ENCODE results near the gene YKT6.
"Not testable (repeated sequence)": the region's sequence is repeated elsewhere in the genome, so short reads cannot be mapped to it uniquely, and the experiment has no call there.

The YKT6 gene

DNA sequence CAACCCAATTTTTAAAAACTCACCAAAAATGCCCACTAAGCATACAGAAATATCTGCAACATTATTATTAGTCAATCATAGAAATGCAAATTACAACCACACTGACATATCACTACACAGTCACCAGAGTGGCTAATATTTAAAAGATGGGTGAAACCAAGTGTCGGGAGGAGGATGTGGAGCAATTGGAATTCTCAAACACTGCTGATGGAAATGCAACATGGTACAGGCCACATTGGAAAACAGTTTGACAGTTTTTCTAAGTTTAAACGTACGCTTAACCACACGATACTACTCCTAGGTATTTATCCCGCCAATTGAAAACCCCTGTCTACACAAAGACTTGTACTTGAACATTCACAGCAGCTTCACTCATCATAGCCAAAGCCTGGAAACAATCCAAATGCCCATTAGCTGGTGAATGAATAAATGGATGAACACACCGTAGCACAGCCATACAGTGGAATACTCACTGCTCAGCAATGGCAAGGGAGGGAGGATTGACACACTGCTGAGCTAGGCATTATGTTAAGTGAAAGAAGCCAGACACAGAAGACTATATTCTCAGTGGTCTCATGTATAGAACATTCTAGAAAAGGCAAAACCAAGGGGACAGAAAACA, 27.9 kb upstream of the YKT6 start:
- no peak for DNase-seq

DNA sequence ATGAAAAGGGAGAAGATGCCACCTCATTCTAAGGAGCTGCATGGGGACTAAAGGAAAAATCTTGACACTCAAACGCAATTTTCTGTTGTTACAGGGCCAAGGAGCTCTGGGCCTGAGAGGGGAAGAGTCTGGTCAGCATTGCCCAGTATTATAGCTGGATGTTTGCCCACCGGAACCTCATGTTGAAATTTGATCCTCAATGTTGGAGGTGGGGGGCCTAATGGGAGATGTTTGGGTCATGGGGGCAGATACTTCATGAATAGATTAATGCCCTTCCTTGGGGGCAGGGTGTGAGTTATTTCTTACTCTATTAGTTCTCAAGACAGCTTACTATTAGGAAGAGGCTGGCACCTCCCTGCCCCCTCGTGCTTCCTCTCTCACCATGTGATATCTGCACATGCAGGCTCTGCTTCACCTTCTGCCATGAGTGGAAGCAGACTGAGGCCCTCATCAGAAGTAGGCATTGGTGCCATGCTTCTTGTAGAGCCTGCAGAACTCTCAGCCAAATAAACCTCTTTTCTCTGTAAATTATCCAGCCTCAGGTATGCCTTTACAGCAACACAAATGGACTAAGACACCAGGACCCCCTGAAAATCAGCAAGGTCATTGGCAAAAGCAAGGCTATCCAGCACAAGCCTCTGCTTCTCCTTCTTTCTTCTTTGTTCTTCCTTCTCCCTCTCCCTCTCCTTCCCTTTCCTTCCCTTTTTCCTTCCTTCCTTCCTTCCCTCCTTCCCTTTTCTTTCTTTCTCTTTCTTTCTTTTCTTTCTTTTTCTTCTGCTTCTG, 26.7 kb upstream of the YKT6 start:
- DNase-seq, result no peak

DNA sequence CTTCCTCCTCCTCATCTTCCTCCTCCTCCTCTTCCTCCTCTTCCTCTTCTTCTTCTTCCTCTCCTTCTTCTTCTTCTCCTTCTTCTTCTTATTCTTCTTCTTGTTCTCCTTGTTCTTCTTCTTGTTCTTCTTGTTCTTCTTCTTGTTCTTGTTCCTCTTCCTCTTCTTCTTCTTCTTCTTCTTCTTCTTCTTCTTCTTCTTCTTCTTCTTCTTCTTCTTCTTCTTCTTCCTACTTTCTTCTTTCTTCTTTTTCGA, 26.2 kb upstream of the YKT6 start:
- not testable (repeated sequence) for DNase-seq

DNA sequence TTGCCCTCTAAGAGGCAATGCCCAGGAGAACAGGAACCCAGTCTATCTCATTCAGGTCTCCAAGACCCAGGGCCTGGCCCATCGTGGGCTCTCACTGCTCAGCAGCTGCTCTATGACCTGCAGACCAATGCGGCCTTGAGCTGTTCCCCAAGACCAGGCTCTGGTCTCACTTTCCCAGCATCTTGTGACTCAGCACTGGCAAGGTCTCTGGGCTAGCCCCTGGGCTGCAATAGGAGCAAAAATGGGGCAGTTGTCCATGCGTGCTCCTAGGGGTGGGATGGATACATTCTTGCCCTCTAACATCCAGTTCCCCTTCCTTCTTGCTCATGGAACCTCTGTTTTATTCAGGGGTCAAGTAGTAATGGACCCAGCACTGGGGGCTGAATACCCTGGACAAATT, 25.0 kb upstream of the YKT6 start:
- DNase-seq, result no peak

DNA sequence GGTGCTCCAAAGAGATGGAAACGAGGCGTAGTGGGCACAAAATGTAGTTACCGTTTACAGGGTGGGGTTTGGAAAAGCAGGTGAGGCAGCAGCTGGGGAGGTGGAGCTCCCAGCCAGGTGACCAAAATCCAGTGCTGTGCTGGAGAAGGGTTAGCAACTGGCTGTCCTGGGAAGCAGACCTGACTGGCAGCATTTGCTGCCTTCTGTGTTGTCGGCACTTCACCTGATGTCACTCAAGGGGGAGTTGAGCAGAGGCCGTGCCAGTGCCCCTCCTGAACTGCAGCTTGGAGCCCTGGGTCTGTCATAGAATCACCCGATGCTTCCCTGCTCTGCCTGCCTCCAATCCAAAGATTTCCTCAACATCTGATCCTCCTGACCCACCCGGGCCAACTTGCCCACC, 24.3 kb upstream of the YKT6 start:
- DNase-seq, result no peak

DNA sequence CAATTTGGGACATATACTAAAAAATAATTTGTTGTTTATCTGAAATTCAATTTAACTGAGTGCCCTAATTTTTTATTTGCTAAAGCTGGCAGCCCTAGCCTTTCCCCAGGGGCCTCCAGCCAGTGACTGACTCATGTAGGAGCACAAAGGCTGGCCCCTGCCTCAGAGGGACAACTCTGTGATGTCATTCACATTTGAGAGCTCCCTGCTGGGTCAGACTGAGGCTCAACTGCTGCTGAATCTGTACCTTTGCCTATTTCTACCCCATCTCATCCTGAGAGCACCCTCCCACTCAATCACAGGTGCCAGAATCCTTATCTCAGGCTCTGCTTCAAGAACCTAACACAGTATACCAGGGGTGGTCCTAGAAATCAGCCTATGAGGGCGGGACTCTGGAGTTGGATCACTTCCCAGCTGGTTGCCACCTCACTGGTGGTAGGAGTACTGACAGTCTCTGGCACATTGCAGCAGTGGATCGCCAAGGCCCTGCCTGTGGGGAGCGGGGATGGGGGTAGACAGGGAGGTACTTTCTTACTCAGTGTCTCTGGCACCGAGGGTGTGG, 23.1 kb upstream of the YKT6 start:
- DNase-seq, result no peak

DNA sequence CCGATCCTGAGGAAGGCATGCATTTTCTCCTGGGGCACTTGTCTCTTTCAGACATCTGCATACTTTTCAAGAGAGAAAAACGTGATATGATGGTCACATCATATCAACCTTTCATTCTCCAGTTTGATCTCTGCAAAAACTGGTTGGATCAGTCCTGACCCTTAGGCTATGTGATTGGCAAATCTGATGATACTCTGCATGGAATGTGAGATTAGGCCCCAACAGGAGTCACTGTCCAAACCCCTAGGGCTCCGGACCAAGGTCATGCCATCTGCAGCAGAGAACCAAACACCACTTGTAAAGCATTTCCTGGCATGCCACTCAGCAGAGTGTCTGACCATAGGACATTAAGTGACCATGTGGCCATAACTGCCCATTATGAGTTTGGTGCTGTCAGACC, 20.1 kb upstream of the YKT6 start:
- DNase-seq, result no peak

DNA sequence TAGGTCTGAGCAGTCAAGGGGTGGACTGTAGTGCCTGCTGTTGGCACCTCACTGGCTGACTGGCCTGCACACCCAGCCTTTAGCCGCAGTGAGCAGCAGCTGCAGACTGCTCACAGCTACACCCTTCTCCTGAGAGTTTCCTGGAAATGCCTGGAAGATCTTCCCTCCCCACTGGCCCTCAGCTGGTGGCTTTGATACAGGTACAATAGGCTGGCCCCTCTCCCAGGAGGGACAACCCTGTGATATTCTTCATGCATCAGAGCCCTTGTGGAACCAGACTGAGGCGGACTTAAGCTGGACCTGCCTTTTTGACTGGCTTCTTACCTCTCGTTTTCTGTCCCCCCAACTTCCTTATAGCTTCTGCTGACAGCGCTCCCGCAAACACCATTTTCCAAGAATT, 18.0 kb upstream of the YKT6 start:
- no peak for DNase-seq

DNA sequence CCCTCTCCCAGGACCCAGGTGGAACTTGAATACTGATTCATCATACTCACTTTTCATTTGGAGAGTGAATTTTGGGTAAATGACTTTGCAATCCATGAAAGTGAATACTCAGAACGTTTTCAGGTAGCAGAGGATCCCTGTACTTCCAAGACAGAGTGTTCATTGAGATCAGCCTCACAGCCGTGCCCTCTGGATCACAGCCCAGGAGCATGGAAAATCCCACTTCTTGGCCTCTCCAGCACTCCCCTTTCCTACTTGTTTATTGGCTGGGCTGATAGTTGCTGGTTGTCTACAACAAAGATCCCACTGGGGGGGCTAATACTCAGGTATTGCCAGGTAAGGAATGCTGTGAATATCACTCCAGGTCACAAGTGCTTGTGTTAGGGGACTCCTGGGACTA, 17.4 kb upstream of the YKT6 start:
- no peak for DNase-seq

DNA sequence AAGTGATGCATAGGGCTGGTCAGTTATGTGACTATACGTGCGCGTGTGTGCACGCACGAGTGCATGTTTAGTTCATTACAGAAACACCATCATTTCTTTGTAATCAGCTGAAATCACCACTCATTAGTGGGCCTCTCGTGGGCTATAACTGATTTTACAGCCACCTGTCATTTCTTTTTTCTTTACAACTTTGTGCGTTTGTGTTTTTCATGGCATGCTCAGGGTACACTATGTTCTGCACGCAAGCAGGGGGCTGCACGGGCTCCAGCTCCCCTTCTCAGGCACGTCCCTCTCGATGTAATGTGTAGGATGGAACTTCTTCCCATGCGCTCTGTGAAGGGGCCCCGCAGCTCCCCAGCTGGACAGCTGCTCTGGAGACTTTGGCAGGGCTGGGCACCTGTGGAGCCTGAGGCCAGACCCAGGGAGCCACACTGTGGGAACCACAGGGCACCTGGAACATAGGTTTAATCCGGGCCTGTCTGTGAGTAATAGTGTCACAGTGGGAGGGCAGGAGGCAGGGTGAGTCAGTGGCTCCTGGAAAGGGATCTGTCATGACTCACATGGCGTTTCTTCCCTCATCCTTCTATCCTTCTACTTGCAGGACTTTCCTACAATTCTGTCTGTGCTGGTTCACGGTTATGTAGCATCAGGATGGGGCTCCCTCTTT, 16.4 kb upstream of the YKT6 start:
- no peak for DNase-seq

DNA sequence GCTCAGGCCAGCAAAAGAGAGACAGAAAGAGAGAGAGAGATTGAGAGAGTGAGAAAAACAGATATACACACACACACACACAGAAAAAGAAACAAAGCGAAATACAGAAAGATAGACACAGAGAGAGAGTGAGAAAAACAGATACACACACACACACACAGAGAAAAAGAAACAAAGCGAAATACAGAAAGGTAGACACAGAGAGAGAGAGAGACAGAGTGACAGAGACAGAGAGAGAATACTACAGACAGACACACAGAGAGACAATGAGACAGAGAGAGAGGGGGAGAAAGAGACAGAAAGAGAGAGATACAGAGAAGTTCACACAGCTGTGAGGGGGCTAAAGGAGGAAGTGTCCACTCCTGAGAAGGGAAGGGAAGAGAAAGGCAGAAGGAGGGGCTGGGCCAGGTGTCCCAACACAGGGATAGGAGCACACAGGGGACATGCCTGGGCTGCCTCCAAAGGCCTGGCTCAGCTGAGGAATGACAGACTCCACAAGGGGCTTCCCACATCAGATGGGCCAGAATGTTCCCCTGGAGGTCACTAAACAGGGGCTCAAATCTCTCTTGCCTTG, 15.8 kb upstream of the YKT6 start:
- no peak for DNase-seq

DNA sequence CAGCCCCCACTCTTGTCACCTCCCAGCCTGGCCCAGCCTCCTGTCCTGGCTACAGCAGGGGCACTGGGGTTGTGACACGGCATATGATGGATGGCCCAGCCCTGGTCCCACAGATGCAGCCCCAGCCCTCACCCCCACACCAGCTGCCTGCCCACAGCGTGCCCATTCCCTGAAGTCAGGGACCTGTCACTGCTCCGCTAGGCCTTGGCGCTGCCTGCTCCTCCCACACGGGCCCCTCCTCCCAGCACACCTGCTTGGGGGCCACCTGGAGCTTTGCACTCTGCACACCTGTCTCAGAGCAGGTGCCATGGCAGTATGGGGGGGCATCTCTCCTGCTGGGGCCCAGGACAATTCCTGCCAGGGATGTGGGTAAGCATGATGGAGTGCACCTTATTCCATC, 15.0 kb upstream of the YKT6 start:
- DNase-seq, result no peak

DNA sequence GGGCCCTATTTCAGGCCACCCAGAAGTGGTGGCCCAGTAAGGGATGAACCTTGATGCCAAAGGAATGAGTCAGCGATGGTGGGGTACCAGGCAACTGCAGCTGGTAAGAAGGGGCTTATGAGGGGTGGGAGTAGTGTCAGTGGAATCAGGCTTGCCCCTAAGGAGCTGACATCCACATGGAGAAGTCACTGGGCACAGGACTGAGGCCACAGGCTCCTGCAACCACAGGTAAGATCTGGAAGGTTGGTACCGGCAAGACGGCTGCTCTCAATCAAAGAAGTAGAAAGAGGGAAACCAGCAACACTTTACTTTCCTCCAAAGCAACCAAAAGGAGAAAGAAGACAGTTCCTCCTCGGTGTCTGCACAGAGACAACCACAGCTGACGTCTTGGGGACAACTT, 14.0 kb upstream of the YKT6 start:
- no peak for DNase-seq

DNA sequence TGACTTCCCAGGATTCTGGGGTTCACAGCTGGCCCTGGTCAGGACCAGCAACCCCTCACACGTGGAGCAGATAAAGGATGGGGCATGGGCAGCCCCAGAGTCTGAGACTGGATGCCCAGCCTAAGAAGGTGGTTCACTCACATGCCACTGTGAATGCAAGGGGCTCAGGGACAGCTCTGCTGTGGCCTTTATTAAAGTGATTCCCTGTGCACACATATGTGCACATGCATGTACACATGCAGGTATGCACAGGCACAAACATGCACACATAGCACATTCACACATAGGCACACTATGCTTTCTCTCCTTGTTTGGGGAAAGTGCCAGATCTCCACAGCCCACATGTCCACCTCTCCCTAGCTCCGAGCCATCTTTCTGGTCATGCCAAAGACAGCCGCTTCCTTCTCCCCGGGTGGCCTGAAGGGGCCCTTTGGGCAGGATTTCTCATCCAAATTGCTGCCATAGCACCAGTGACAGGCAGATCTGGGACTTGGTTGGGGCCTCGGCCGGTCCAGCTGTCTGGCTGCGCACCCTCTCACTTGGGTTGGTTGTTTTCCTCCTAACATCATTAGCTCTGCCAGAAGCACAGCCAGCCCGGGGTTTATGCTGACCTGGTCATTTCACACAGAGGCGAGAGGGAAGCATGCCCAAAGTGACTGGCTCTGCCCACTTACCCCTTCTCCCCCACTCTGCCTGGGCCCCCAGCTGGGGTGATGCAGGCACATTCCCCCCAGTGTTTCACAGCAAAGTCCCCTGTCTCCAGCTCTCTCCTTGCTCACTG, 13.0 kb upstream of the YKT6 start:
- DNase-seq, result no peak

DNA sequence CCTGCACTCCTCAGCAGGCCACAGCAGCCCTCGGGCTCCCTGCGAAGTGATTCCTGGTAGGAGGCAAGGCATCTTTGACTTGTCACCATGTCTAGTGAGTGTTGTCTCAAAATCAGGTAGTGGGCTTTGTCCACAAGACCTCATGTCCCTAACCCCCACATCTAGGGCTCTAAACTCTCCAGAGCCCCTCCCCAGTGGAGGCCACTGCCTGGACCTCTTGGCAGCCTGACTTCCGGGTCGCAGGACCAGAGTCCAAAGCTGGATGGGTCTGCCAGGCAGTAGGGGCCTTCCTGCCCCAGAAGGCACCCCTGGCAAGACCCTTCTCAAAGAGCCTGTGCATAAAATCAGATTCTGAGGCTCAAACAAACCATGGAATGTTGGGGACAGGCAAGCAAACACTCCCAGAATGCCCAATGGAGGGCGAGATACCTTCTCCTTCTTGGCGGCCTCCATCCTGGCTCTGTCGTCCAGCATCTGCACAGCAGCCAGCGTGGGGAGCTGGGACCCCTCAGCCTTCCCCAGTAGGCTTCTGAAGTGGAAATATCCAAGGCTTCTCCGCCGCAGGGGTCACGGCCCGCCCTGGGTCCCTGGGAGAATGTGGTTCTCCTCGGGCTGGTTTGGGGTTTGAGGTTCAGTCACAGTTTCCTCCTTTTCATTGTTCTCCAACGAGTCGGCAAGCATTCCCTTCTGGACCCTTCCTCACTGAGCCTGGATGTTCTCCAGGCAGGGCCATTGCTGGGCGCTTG, 12.1 kb upstream of the YKT6 start:
- DNase-seq, result no peak

DNA sequence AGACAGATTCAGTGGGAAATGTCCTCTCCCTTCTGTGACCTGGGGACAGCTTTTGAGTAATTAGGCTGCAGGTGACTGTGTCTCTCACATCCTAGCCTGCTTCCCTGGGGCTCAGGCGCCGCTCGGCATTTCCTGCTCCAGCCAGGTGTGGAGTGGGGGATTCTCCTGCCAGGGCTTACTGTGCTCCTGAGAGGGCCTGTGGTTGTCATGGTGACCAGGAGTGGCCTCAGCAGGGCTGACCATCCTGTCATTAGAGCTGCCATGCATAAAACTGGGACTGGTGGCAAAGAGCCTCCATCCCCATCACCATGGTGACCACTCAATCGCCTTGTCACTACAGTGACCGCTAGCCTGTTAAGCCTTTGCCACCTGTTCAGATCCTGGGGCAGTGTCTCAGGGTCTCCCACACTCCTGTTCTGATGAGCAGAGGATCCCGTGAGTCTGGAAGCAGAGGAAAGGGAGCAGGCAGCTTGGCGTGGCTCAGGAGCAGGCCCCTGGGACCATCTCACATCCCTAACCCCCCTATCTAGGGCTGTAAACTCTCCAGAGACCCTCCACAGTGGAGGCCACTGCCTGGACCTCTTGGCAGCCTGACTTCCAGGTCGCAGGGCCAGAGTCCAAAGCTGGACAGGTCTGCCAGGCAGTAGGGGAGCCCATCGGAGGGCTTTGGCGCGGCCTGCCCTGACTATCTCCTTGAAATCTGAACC, 11.3 kb upstream of the YKT6 start, which contains the start of gene GCK:
Gene GCK, minus strand, starts transcription at position 154 of the 707 bp plus-strand sequence. CDS start 486 bp downstream, outside the sequence.
- DNase-seq, result no peak

DNA sequence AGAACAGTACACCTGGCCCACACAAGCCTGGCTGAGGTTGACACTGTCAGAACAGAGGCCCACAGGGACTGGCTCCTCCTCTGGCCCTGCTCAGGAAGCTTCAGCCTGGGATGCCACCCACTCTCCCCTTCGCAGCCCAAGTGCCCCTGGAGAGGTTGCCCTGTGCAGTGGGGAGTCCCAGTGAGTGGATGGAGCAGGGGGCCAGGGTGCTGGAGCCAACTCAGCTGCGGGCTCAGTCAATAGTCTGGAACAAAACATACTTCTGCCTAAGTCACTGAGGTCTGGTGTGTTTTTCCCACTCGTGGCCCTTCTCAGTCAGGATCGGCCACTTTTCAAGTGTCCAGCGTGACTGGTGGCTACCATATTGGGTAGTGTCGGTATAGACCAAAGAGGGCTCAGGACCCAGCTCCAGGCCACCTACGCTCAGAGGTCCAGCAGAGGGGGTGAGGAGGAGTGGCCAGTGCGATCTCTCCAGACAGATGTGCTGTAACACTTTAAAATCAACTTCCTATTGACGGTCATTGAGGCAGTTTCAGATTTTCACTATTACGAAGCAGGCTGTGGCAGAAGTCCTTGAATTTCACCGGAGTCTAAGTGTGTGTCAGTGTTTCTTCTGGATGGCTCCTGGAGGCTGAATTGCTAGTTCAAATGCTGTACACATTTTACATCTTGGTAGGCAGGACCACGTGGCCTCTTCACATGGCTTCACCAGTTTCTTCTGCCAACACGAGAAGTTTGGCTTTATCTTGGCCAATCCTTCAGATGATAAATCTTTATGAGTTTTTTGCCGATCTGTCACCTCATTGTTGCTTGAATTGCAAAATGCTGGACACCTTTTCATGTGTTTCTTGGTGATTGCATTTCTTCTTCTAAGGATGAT, 10.5 kb upstream of the YKT6 start:
- DNase-seq, result no peak

DNA sequence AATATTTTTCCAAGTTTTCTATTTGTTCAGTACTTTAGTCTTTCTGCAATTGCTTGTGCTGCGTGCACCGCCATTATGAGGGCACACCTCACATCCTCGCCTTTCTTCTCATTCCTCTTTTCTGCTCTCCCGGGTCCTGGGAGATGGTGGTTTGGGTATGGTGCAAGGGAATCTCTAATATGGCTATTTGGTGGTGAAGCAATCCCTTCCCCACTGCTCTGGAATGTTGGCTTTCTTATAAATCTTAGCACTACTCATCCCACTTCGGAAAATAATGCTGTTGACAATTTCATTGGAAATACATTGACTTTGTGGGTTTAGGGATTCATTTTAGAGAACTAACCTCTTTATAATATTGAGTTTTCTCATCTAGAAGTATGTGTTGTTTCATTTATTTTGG, 9.6 kb upstream of the YKT6 start:
- DNase-seq, result no peak

DNA sequence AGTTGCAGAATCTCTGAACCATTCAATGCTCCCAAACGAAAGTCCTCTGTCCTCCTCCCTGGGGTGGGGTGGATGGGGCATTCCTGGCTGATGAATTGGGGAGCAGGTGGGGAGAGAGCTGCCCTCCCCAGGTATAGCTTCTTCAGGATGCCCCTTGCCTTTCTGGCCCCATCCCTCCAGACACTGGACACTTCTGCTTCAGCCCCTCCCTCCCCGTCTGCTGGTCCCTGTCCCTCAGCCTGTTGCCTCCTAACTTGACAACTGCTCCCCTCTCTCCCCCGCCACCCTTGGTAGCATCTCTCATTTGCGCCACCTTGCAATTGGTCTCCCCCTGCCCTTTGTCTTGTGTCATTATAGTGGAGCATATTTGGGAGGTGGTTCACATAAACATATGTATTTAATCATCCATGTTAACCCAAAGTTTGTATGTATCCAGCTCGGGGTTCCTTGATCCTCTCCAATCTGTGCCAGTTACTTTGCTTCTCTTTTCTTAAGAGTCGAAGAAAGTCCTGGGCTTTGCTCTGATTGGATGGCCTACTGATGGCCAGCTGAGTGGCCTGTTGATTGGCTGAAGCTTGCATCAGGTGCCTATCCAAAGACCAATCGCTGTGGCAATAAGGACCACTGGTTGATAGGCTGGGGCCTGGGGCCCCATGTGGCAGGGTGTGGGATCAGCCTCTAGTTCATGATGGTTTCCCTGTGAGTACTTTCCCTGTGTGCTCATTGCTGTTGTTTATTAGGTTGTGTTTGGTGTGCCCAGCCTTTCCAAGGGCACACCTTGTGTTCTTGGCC, 7.6 kb upstream of the YKT6 start:
- no peak for DNase-seq

DNA sequence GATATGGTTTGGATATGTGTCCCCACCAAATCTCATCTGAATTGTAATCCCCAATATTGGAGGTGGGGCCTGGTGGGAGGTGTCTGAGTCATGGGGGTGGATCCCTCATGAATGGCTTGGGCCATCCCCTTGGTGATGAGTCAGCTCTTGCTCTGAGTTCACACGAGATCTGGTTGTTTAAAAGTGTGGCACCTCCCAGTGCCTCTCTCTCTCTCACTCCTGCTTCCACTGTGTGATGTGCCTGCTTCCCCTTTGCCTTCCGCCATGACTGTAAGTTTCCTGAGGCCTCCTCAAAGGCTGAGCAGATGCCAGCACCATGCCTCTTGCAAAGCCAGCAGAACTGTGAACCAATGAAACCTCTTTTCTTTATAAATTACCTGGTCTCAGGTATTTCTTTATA, 6.7 kb upstream of the YKT6 start:
- DNase-seq, result no peak
